ENCODE results near the gene PSD4. TPM values are rescaled to one million over a fixed set of nuclear protein-coding genes. Genes with fewer than 3 reads are reported as not detected.

Gene PSD4
- total and polyA plus RNA-seq, 2 of the 8 experiments (the other 6 are each of a cell fraction or from before 2014, with no cell fraction given): 0.53 to 1.2 TPM

- FAIRE-seq (no peak), DNase-seq (ENCODE audit: low read depth in 1 of 2, low spot score in 2 of 2) (no peak)
- Histone ChIP-seq H3K4ac (replicated peaks; ENCODE audit: insufficient read length, low read depth, low read length) (no peak overlapping the region), H4K8ac (ENCODE audit: extremely low read depth, insufficient read depth, low read length) (peak overlapping the region; percentile 38; the same call in 1 of the 2 replicates), H3K14ac (ENCODE audit: insufficient read length) (no peak overlapping the region), H4K91ac (replicated peaks; ENCODE audit: insufficient read length, low read length) (no peak overlapping the region), H3K4me2 (ENCODE audit: insufficient read depth in 1 of 2, low read depth in 2 of 2, low read length in 2 of 2) (no peak overlapping the region), H2BK12ac (ENCODE audit: low read depth, low read length) (no peak overlapping the region), H3K36me3 (ENCODE audit: control insufficient read depth in 2 of 4, insufficient read depth in 4 of 4, low read length in 3 of 4) (no peaks in the 10 kb centered on the region), H3K9me3 (ENCODE audit: insufficient read depth in 2 of 2, low read depth in 1 of 2, low read length in 1 of 2) (no peaks in the 10 kb centered on the region), H2BK20ac (ENCODE audit: low read length) (no peak overlapping the region), H2BK5ac (ENCODE audit: low read depth, low read length) (no peak overlapping the region), H2BK120ac (replicated peaks; ENCODE audit: low read depth, low read length) (no peak overlapping the region), H3K79me1 (ENCODE audit: low read depth, low read length) (no peaks in the 10 kb centered on the region), H3K23me2 (ENCODE audit: low read depth, low read length) (0 out of 2 replicates have a peak, but pooled peaks cover 2% of the 10 kb centered on the region), H3K23ac (ENCODE audit: insufficient read length) (no peak overlapping the region), H3K9ac (replicated peaks in 1 of 4; ENCODE audit: extremely low read depth in 1 of 4, low read depth in 3 of 4, low read length in 3 of 4) (no peak overlapping the region), H3K18ac (ENCODE audit: extremely low read depth, low read length) (no peak overlapping the region), H2AFZ (ENCODE audit: low read length) (no peak overlapping the region), H3K56ac (replicated peaks; ENCODE audit: insufficient read length, low read depth, low read length) (no peak overlapping the region), H3K27ac (ENCODE audit: low read depth, low read length) (no peak overlapping the region), H3K27me3 (replicated peaks in 1 of 4; ENCODE audit: control insufficient read depth in 3 of 4, extremely low read depth in 1 of 4, insufficient read depth in 3 of 4, low read length in 3 of 4) (no peaks in the 10 kb centered on the region), H2BK15ac (ENCODE audit: low read length) (no peak overlapping the region), H4K20me1 (replicated peaks in 1 of 2; ENCODE audit: control insufficient read depth in 1 of 2, insufficient read depth in 2 of 2, low read length in 2 of 2) (no peaks in the 10 kb centered on the region), H3K79me2 (ENCODE audit: control insufficient read depth in 1 of 2, insufficient read depth in 2 of 2, low read length in 2 of 2) (no peaks in the 10 kb centered on the region), H4K5ac (ENCODE audit: insufficient read length, low read depth, low read length) (no peak overlapping the region), H3K4me1 (replicated peaks in 1 of 4; ENCODE audit: control insufficient read depth in 3 of 4, insufficient read depth in 4 of 4, low read length in 3 of 4) (peaks cover 0 to 6% (median 2%) of the 10 kb centered on the region in 4 experiments; a peak in 2 of 7 replicates), H3K4me3 (ENCODE audit: extremely low read depth in 1 of 4, insufficient read depth in 2 of 4, low read depth in 3 of 4, low read length in 4 of 4) (no peak overlapping the region), H2AK5ac (ENCODE audit: low read depth, low read length) (no peak overlapping the region)
- TF ChIP-seq TAF7 (optimal IDR thresholded peaks at IDR 0.05; ENCODE audit: borderline replicate concordance, low read depth, low read length): no peak
- TF ChIP-seq SIN3A (conservative IDR thresholded peaks at IDR 0.05 in 1 of 2, IDR thresholded peaks at IDR 0.05 in 1 of 2; ENCODE audit: low read depth in 1 of 2, low read length in 2 of 2): no peak
- no peak for TF ChIP-seq SAP30 (IDR thresholded peaks at IDR 0.05; ENCODE audit: insufficient read depth, insufficient replicate concordance, low read length)
- no peak for TF ChIP-seq FOSL1 (IDR thresholded peaks at IDR 0.05; ENCODE audit: insufficient read depth, low read depth, low read length)
- no peak for TF ChIP-seq MAFK (IDR thresholded peaks at IDR 0.05; ENCODE audit: low read depth, low read length)
- no peak for TF ChIP-seq MAX (IDR thresholded peaks at IDR 0.05)
- no peak for TF ChIP-seq RXRA (IDR thresholded peaks at IDR 0.05; ENCODE audit: insufficient read depth, low read depth, low read length)
- no peak for TF ChIP-seq TAF1 (IDR thresholded peaks at IDR 0.05; ENCODE audit: low read depth, low read length)
- WGBS, 2 experiments (ENCODE audit: extremely low coverage in 1 of 2, insufficient coverage in 1 of 2, insufficient read length in 1 of 2, insufficient replicate concordance in 2 of 2, low coverage in 1 of 2, low lambda C conversion rate in 2 of 2, missing lambda C conversion rate in 1 of 2): 81% methylated on average over 8 of the region's 8 CpGs; no CpG with 5 or more reads in 1 of the 2 experiments
- ChIA-PET POLR2A (ENCODE audit: partially characterized antibody) (interaction anchor here (1.0 kb wide), 1 partner anchor 9 kb away, joined by 4 read pairs; the partner anchor contains the start of gene PSD4), CTCF (ENCODE audit: partially characterized antibody) (interaction anchor here (0.7 to 2.7 kb wide), 13 partner anchors 9 to 207 kb away, joined by 3 to 20 read pairs (median 4); partner anchors contain the start of gene PSD4)
These were observed 9.5 kb downstream of the PSD4 start for GRCh38 chr2:113183264-113183663.
